HepG2 (cell line): ENCODE measurements around the gene SMIM13. TPM values are rescaled to one million over a fixed set of nuclear protein-coding genes. Genes with fewer than 3 reads are reported as not detected.

Experiments used
- ATAC-seq: fragments of 200-7000 bp; cut with Tn5 transposase; 3 replicates; pipeline ENCODE4 v1.9.1; 2020; ENCODE audit warnings: mild to moderate bottlenecking, moderate library complexity
- BruUV-seq: library from RNA; stranded (reverse); fragments of 400-500 nt; replicated peaks from 2 replicates; lab custom pipeline; 2021; lab: Mats Ljungman, UMichigan
- CTCF ChIA-PET: fragments of 300-600 bp; formaldehyde crosslinking; extraction: SDS; loops from one replicate; lab custom pipeline; 2021; ENCODE audit warnings: low total read pairs, inconsistent platforms, low intra/inter-chr PET ratio; lab: Yijun Ruan, JAX
- POLR2A ChIA-PET: fragments of 350-600 bp; sonication (Branson Sonifier 250); formaldehyde crosslinking; loops from one replicate; lab custom pipeline; 2020; ENCODE audit warnings: antibody characterized with exemption, inconsistent platforms; lab: Yijun Ruan, JAX
- DNase-seq: peaks from one replicate; pipeline ENCODE4 v3.0.0-alpha.2; 2015; ENCODE audit warnings: low spot score
- FAIRE-seq: peaks from 3 replicates; lab custom pipeline; 2011; peaks lifted over from hg19 to GRCh38; lab: Jason Lieb, UNC
- H2AFZ ChIP-seq: one replicate; pipeline ENCODE4 v1.6.1; 2011; ENCODE audit warnings: low read length, inconsistent platforms
- H3K27ac ChIP-seq: fragments of 300-600 bp; 3 replicates; pipeline ENCODE4 v1.8.0; 2011; ENCODE audit warnings: mixed run types, mild to moderate bottlenecking, mixed read lengths, low read length, inconsistent platforms; ENCODE audit not compliant: insufficient read depth; ENCODE audit errors: extremely low read length
- H3K27me3 ChIP-seq, 2 experiments: fragments of 200-600 bp in 1 of 2; 2 replicates in 1 of 2; 3 replicates in 1 of 2; pipeline versions ENCODE4 v1.6.0 to v1.8.0; 2011; ENCODE audit warnings: low read length in 2 of 2, mild to moderate bottlenecking in 2 of 2, moderate library complexity in 2 of 2, inconsistent platforms in 1 of 2; ENCODE audit not compliant: insufficient read depth in 2 of 2, control insufficient read depth in 1 of 2
- H3K36me3 ChIP-seq, 2 experiments: fragments of 200-600 bp in 1 of 2; replicated peaks in 1 of 2; 2 replicates in 1 of 2; 3 replicates in 1 of 2; pipeline versions ENCODE4 v1.5.1 to v1.8.0; 2011; ENCODE audit warnings: low read length in 2 of 2, inconsistent platforms in 1 of 2; ENCODE audit not compliant: insufficient read depth in 2 of 2, control insufficient read depth in 1 of 2
- H3K4me1 ChIP-seq: 2 replicates; pipeline ENCODE4 v1.5.1; 2012; ENCODE audit warnings: low read length, inconsistent platforms; ENCODE audit not compliant: insufficient read depth
- H3K4me2 ChIP-seq: 2 replicates; pipeline ENCODE4 v1.6.0; 2011; ENCODE audit warnings: low read depth, low read length, inconsistent platforms
- H3K4me3 ChIP-seq, 3 experiments: fragments of 200-600 bp in 1 of 3; sonication (generic), shearing (Covaris generic) in 1 of 3; replicated peaks in 1 of 3; 2 replicates each; pipeline ENCODE4 v1.5.1; 2011 to 2016; ENCODE audit warnings: low read length in 3 of 3, inconsistent platforms in 2 of 3, low read depth in 2 of 3, mild to moderate bottlenecking in 2 of 3, control low read depth in 1 of 3, mixed read lengths in 1 of 3; ENCODE audit not compliant: insufficient read depth in 1 of 3
- H3K79me2 ChIP-seq: one replicate; pipeline ENCODE4 v1.6.1; 2011; ENCODE audit warnings: low read length, inconsistent platforms; ENCODE audit not compliant: insufficient read depth
- H3K9ac ChIP-seq: 2 replicates; pipeline ENCODE4 v1.6.0; 2011; ENCODE audit warnings: mild to moderate bottlenecking, low read depth, low read length, inconsistent platforms; ENCODE audit not compliant: insufficient read depth
- H3K9me3 ChIP-seq: 2 replicates; pipeline ENCODE4 v1.5.1; 2012; ENCODE audit warnings: mild to moderate bottlenecking, low read length
- H4K20me1 ChIP-seq: 2 replicates; pipeline ENCODE4 v1.6.0; 2011; ENCODE audit warnings: inconsistent platforms, mild to moderate bottlenecking, low read length, moderate library complexity; ENCODE audit not compliant: insufficient read depth
- ATF7-NPFF ChIP-seq: sonication (generic); formaldehyde crosslinking; IDR thresholded peaks from 2 replicates; pipeline ENCODE4 v1.8.1; 2023; ENCODE audit warnings: mild to moderate bottlenecking, low read depth, missing genetic modification reagents, moderate library complexity
- CBX1 ChIP-seq: IDR thresholded peaks from one replicate; pipeline ENCODE4 v1.6.1; 2016; ENCODE audit warnings: antibody characterized with exemption, low read depth
- CEBPG ChIP-seq: IDR thresholded peaks from 2 replicates; pipeline ENCODE4 v1.6.1; 2016
- CHD4 ChIP-seq: fragments of 200-600 bp; sonication (generic); IDR thresholded peaks from 2 replicates; pipeline ENCODE4 v1.7.0; 2017; ENCODE audit warnings: mild to moderate bottlenecking, low read length, borderline replicate concordance
- FOXM1 ChIP-seq: sonication (generic); formaldehyde crosslinking; IDR thresholded peaks from 2 replicates; pipeline ENCODE4 v1.5.0; 2020; ENCODE audit warnings: missing genetic modification reagents
- GZF1 ChIP-seq: sonication (generic); formaldehyde crosslinking; IDR thresholded peaks from 2 replicates; pipeline ENCODE4 v1.5.1; 2020; ENCODE audit warnings: mild to moderate bottlenecking, missing genetic modification reagents
- HNRNPK ChIP-seq: fragments of 200-400 bp; formaldehyde crosslinking; IDR thresholded peaks from 2 replicates; pipeline ENCODE4 v1.6.1; 2018; ENCODE audit warnings: low read length, low read depth, moderate library complexity, mild to moderate bottlenecking; ENCODE audit not compliant: poor library complexity, severe bottlenecking
- KDM3A ChIP-seq: IDR thresholded peaks from 2 replicates; pipeline ENCODE4 v1.6.1; 2018; ENCODE audit warnings: low read depth, missing compliant biosample characterization
- MAF1 ChIP-seq: sonication (generic); formaldehyde crosslinking; IDR thresholded peaks from 2 replicates; pipeline ENCODE4 v1.5.0; 2020; ENCODE audit warnings: missing genetic modification reagents, borderline replicate concordance
- MYNN ChIP-seq: sonication (generic); formaldehyde crosslinking; IDR thresholded peaks from 2 replicates; pipeline ENCODE4 v1.4.0; 2020; ENCODE audit warnings: mild to moderate bottlenecking, low read depth, missing genetic modification reagents
- MZF1 ChIP-seq: sonication (generic); formaldehyde crosslinking; IDR thresholded peaks from 2 replicates; pipeline ENCODE4 v1.8.1; 2023; ENCODE audit warnings: mild to moderate bottlenecking, missing genetic modification reagents, borderline replicate concordance
- NFE2L1 ChIP-seq: sonication (generic); formaldehyde crosslinking; IDR thresholded peaks from 2 replicates; pipeline ENCODE4 v1.4.0; 2020; ENCODE audit warnings: missing genetic modification reagents, mild to moderate bottlenecking, borderline replicate concordance
- NR2F6 ChIP-seq, 2 experiments: IDR thresholded peaks; 2 replicates each; pipeline ENCODE4 v1.6.1; 2016; ENCODE audit warnings: antibody characterized with exemption in 1 of 2, mild to moderate bottlenecking in 1 of 2
- SMC3 ChIP-seq: IDR thresholded peaks from 2 replicates; pipeline ENCODE4 v1.6.1; 2011; ENCODE audit warnings: low read length, improper control_type of control experiment
- SYNCRIP ChIP-seq: fragments of 200-400 bp; formaldehyde crosslinking; IDR thresholded peaks from 2 replicates; pipeline ENCODE4 v1.6.1; 2018; ENCODE audit warnings: mild to moderate bottlenecking, low read depth, low read length; ENCODE audit not compliant: insufficient read depth
- TERF1 ChIP-seq: sonication (generic); formaldehyde crosslinking; IDR thresholded peaks from 2 replicates; pipeline ENCODE4 v1.8.0; 2022; ENCODE audit warnings: mild to moderate bottlenecking, missing genetic modification reagents, moderate library complexity
- TGIF2 ChIP-seq: IDR thresholded peaks from 2 replicates; pipeline ENCODE4 v1.6.1; 2016; ENCODE audit warnings: control low read depth, missing compliant biosample characterization
- ZC3H4 ChIP-seq: sonication (generic); formaldehyde crosslinking; IDR thresholded peaks from 2 replicates; pipeline ENCODE4 v1.4.0; 2020; ENCODE audit warnings: missing genetic modification reagents, borderline replicate concordance
- ZFP1 ChIP-seq: IDR thresholded peaks from 2 replicates; pipeline ENCODE4 v1.6.1; 2016
- ZFP36L2 ChIP-seq: sonication (generic); formaldehyde crosslinking; IDR thresholded peaks from 2 replicates; pipeline ENCODE4 v1.4.0; 2020; ENCODE audit warnings: missing genetic modification reagents
- ZNF124 ChIP-seq: sonication (generic); formaldehyde crosslinking; IDR thresholded peaks from 2 replicates; pipeline ENCODE4 v1.4.0; 2020; ENCODE audit warnings: missing genetic modification reagents
- ZNF263 ChIP-seq: sonication (generic); formaldehyde crosslinking; IDR thresholded peaks from 2 replicates; pipeline ENCODE4 v1.4.0; 2020; ENCODE audit warnings: missing genetic modification reagents
- ZNF264 ChIP-seq: sonication (generic); formaldehyde crosslinking; IDR thresholded peaks from 2 replicates; pipeline ENCODE4 v1.4.0; 2020; ENCODE audit warnings: missing genetic modification reagents
- ZNF33B ChIP-seq: sonication (generic); formaldehyde crosslinking; IDR thresholded peaks from 2 replicates; pipeline ENCODE4 v1.5.1; 2020; ENCODE audit warnings: mild to moderate bottlenecking, missing genetic modification reagents
- ZNF362 ChIP-seq: sonication (generic); formaldehyde crosslinking; IDR thresholded peaks from 2 replicates; pipeline ENCODE4 v1.4.0; 2020; ENCODE audit warnings: missing genetic modification reagents, mild to moderate bottlenecking, borderline replicate concordance
- ZNF703 ChIP-seq: sonication (generic); formaldehyde crosslinking; IDR thresholded peaks from 2 replicates; pipeline ENCODE4 v1.5.1; 2020; ENCODE audit warnings: missing genetic modification reagents, mild to moderate bottlenecking, moderate library complexity, borderline replicate concordance
- ZNF746 ChIP-seq: sonication (generic); formaldehyde crosslinking; IDR thresholded peaks from 2 replicates; pipeline ENCODE4 v1.8.0; 2022; ENCODE audit warnings: mild to moderate bottlenecking, missing genetic modification reagents
- WGBS: methylation state at CpG from one replicate; pipeline ENCODE4 v1.1.6; 2017; ENCODE audit warnings: low lambda C conversion rate; 5-methylcytosine and 5-hydroxymethylcytosine counted together
- in situ Hi-C: cut with HindIII; loops from 2 replicates; pipeline ENCODE4 v1.10.0; 2017; ENCODE audit warnings: low pct_unique_long_range_greater_than_20kb; ENCODE audit not compliant: extremely low pct_ligation_motif_present
- intact Hi-C: fragments of 100-400 bp; cut with micrococcal nuclease; formaldehyde crosslinking; loops from one replicate; pipeline ENCODE4 v1.10.0; 2022; ENCODE audit not compliant: unreplicated experiment
- polyA plus RNA-seq, 8 experiments: library from polyadenylated mRNA; depleted of rRNA in 3 of 8; stranded (reverse) in 7 of 8; unstranded in 1 of 8; fragments of >200 nt; fragmentation: Illumina TruSeq in 4 of 8; extraction: Trizol in 4 of 8; gene quantifications; 2 replicates each; pipeline versions ENCODE4 v1.2.1 to v1.2.3, GENCODE V29; 2011 to 2016; ENCODE audit warnings: low read depth in 4 of 8, missing spikeins in 1 of 8, mixed read lengths in 1 of 8; ENCODE audit not compliant: insufficient read depth in 1 of 8
- total RNA-seq, 5 experiments: library from RNA; depleted of rRNA; stranded (reverse); fragments of >200 nt; fragmentation: Illumina TruSeq; extraction: Trizol; gene quantifications; 2 replicates each; pipeline ENCODE4 v1.2.3, GENCODE V29; 2016; ENCODE audit warnings: low read depth in 1 of 5

SMIM13 gene
- total and polyA plus RNA-seq, 2 of the 13 experiments (the other 11 are each of a cell fraction or from before 2014, with no cell fraction given), result 2.7 to 10.2 TPM

GRCh38 chr6:11044712-11045167, 48.9 kb upstream of the SMIM13 start:
- H3K27ac ChIP-seq, result no peak overlapping the region
- H3K36me3 ChIP-seq, result no peaks in the 10 kb centered on the region; a peak in 1 of 5 replicates
- peak overlapping the region; percentile 51 to 99 (median 86); a peak in 5 of 6 replicates for H3K4me3 ChIP-seq
- H3K4me2 ChIP-seq, result peak overlapping the region; percentile 94
- H2AFZ ChIP-seq, result no peak overlapping the region
- no peak for FAIRE-seq
- no peaks in the 10 kb centered on the region; a peak in 1 of 5 replicates for H3K27me3 ChIP-seq
- intact Hi-C loops, result loop anchor here (1.0 to 10.0 kb wide), 3 partner anchors 23 to 90 kb away; no protein-coding TSS in a partner anchor
- CTCF ChIA-PET, result interaction anchor here (1.1 to 7.1 kb wide), 11 partner anchors 10 to 530 kb away, joined by 3 to 309 read pairs (median 7); no protein-coding TSS in a partner anchor
- H3K4me1 ChIP-seq, result peaks cover 34% of the 10 kb centered on the region
- H3K9ac ChIP-seq, result peak overlapping the region; percentile 45
- in situ Hi-C loops, result loop anchor here (5.0 kb wide), 1 partner anchor 87 kb away; no protein-coding TSS in a partner anchor
- no TSS peak for BruUV-seq
- no peaks in the 10 kb centered on the region for H4K20me1 ChIP-seq
- H3K79me2 ChIP-seq, result peaks cover 39% of the 10 kb centered on the region
- no peak for DNase-seq
- POLR2A ChIA-PET, result interaction anchor here (1.7 to 3.2 kb wide), 3 partner anchors 36 to 90 kb away, joined by 6 to 21 read pairs (median 15); no protein-coding TSS in a partner anchor
- H3K9me3 ChIP-seq, result no peaks in the 10 kb centered on the region
- no peak for ATAC-seq
- WGBS, result 80% methylated on average over 20 of the region's 23 CpGs
- TF ChIP-seq ATF7-NPFF (CRISPR knock-in tag), result peak; percentile 11; the same call in 1 of the 2 replicates
- TF ChIP-seq MAF1, result no peak
- TF ChIP-seq SMC3, result no peak
- 0 out of 2 replicates have a peak, but pooled peaks have one; percentile 56 for TF ChIP-seq ZC3H4
- TF ChIP-seq ZNF362 (CRISPR knock-in tag), result no peak
- no peak for TF ChIP-seq HNRNPK
- no peak for TF ChIP-seq ZNF746 (CRISPR knock-in tag)
- no peak for TF ChIP-seq ZNF33B (CRISPR knock-in tag)
- no peak for TF ChIP-seq SYNCRIP
- TF ChIP-seq ZNF703 (CRISPR knock-in tag), result no peak
- no peak for TF ChIP-seq ZFP1 (CRISPR knock-in tag)
- TF ChIP-seq MYNN (CRISPR knock-in tag), result no peak
- no peak for TF ChIP-seq ZNF124
- no peak for TF ChIP-seq ZNF264
- no peak for TF ChIP-seq NFE2L1 (CRISPR knock-in tag)
- no peak for TF ChIP-seq KDM3A (CRISPR knock-in tag)
- no peak for TF ChIP-seq ZFP36L2 (CRISPR knock-in tag)
- no peak for TF ChIP-seq ZNF263 (CRISPR knock-in tag)
- no peak for TF ChIP-seq MZF1 (CRISPR knock-in tag)
- TF ChIP-seq TERF1 (CRISPR knock-in tag), result no peak
- TF ChIP-seq NR2F6 (IDR thresholded peaks at IDR 0.05), result no peak
- TF ChIP-seq NR2F6 (CRISPR knock-in tag; IDR thresholded peaks at IDR 0.05), result no peak
- TF ChIP-seq CBX1, result no peak
- no peak for TF ChIP-seq TGIF2 (CRISPR knock-in tag)
- no peak for TF ChIP-seq GZF1 (CRISPR knock-in tag)
- no peak for TF ChIP-seq CHD4
- TF ChIP-seq CEBPG (CRISPR knock-in tag), result no peak
- no peak for TF ChIP-seq FOXM1
